PC-9 (cell line): ENCODE measurements around the gene MYBPH. TPM values are rescaled to one million over a fixed set of nuclear protein-coding genes. Genes with fewer than 3 reads are reported as not detected.

Experiments
- BruUV-seq: library from RNA; stranded (reverse); fragments of 400-500 nt; replicated peaks from 2 replicates; lab custom pipeline; 2021; lab: Mats Ljungman, UMichigan
- CTCF ChIA-PET: fragments of 300-600 bp; sonication (Branson Sonifier 250); formaldehyde crosslinking; loops from one replicate; lab custom pipeline; 2022; ENCODE audit warnings: antibody characterized with exemption; lab: Charles Lee
- POLR2A ChIA-PET: fragments of 300-600 bp; sonication (Branson Sonifier 250); formaldehyde crosslinking; loops from one replicate; lab custom pipeline; 2022; ENCODE audit warnings: antibody characterized with exemption; ENCODE audit not compliant: unreplicated experiment; lab: Charles Lee
- DNase-seq, 2 experiments: peaks; one replicate each; pipeline versions ENCODE4 v3.0.0 to v3.0.0-alpha.2; 2015 to 2022; ENCODE audit warnings: mixed read lengths in 1 of 2
- H2AFZ ChIP-seq: fragments of 200-600 bp; sonication (generic); 2 replicates; pipeline ENCODE4 v1.8.1; 2017; ENCODE audit warnings: antibody characterized with exemption
- H3F3A ChIP-seq: fragments of 200-600 bp; sonication (generic); 2 replicates; pipeline ENCODE4 v1.8.1; 2017; ENCODE audit warnings: antibody characterized with exemption, mild to moderate bottlenecking, low read depth; ENCODE audit not compliant: insufficient read depth
- H3K27ac ChIP-seq: fragments of 200-600 bp; sonication (generic); 2 replicates; pipeline ENCODE4 v1.6.1; 2016; ENCODE audit warnings: mixed run types
- H3K27me3 ChIP-seq: fragments of 200-600 bp; sonication (generic); 2 replicates; pipeline ENCODE4 v1.6.1; 2016; ENCODE audit warnings: low read depth, mixed run types; ENCODE audit not compliant: insufficient read depth
- H3K36me3 ChIP-seq: fragments of 200-600 bp; sonication (generic); 2 replicates; pipeline ENCODE4 v1.6.1; 2016; ENCODE audit warnings: low read depth, mixed run types
- H3K4me1 ChIP-seq: fragments of 200-600 bp; sonication (generic); replicated peaks from 2 replicates; pipeline ENCODE4 v1.6.1; 2016; ENCODE audit warnings: mixed run types; ENCODE audit not compliant: insufficient read depth
- H3K4me2 ChIP-seq: fragments of 200-600 bp; sonication (generic); 2 replicates; pipeline ENCODE4 v1.6.1; 2017; ENCODE audit warnings: mixed run types
- H3K4me3 ChIP-seq: fragments of 200-600 bp; sonication (generic); 2 replicates; pipeline ENCODE4 v1.6.1; 2016; ENCODE audit warnings: mixed run types
- H3K79me2 ChIP-seq: fragments of 200-600 bp; sonication (generic); 2 replicates; pipeline ENCODE4 v1.6.1; 2017; ENCODE audit warnings: low read depth, mixed run types
- H3K9me2 ChIP-seq: fragments of 200-600 bp; sonication (generic); 2 replicates; pipeline ENCODE4 v1.8.1; 2017; ENCODE audit warnings: mild to moderate bottlenecking; ENCODE audit not compliant: insufficient read depth
- H3K9me3 ChIP-seq: fragments of 200-600 bp; sonication (generic); 2 replicates; pipeline ENCODE4 v1.8.1; 2016; ENCODE audit warnings: low read depth; ENCODE audit not compliant: insufficient read depth
- H4K20me1 ChIP-seq: fragments of 200-600 bp; sonication (generic); 2 replicates; pipeline ENCODE4 v1.8.1; 2017; ENCODE audit not compliant: insufficient read depth
- CTCF ChIP-seq: fragments of 200-600 bp; sonication (generic); conservative IDR thresholded peaks from 2 replicates; pipeline ENCODE4 v1.6.1; 2017; ENCODE audit warnings: mixed run types, antibody characterized with exemption, mild to moderate bottlenecking, moderate library complexity
- EZH2 ChIP-seq: fragments of 200-600 bp; sonication (generic); IDR thresholded peaks from 2 replicates; pipeline ENCODE4 v1.8.0; 2017; ENCODE audit warnings: antibody characterized with exemption, low read depth
- intact Hi-C: fragments of 100-400 bp; cut with micrococcal nuclease; formaldehyde crosslinking; loops from one replicate; pipeline ENCODE4 v1.10.0; 2022; ENCODE audit not compliant: unreplicated experiment
- total RNA-seq: library from RNA; stranded (reverse); gene quantifications from 2 replicates; pipeline ENCODE4 v1.2.3, GENCODE V29; 2021

MYBPH gene
- total RNA-seq, 1 experiment from 2014 or later = not detected

- H3K4me1 ChIP-seq = peaks cover 25% of the 10 kb centered on the region
- H3F3A ChIP-seq = peaks cover 5% of the 10 kb centered on the region
- POLR2A ChIA-PET = no interaction called here
- TF ChIP-seq EZH2 (no peak), CTCF (no peak)
- no peak overlapping the region for H3K4me2 ChIP-seq
- H3K27ac ChIP-seq = no peak overlapping the region
- H4K20me1 ChIP-seq = no peaks in the 10 kb centered on the region
- BruUV-seq = no TSS peak
- H2AFZ ChIP-seq = no peak overlapping the region
- no peak for DNase-seq
- no peaks in the 10 kb centered on the region for H3K9me2 ChIP-seq
- no peaks in the 10 kb centered on the region for H3K27me3 ChIP-seq
- H3K36me3 ChIP-seq = no peaks in the 10 kb centered on the region
- CTCF ChIA-PET = interaction anchor here (0.5 to 0.9 kb wide), 2 partner anchors 142 to 145 kb away, joined by 3 to 6 read pairs; no protein-coding TSS in a partner anchor
- intact Hi-C loops = no loop called here
- H3K79me2 ChIP-seq = no peaks in the 10 kb centered on the region
- H3K9me3 ChIP-seq = no peaks in the 10 kb centered on the region
- no peak overlapping the region for H3K4me3 ChIP-seq
These were observed 51.6 kb downstream of the MYBPH start for GRCh38 chr1:203124011-203124410.

- H3K79me2 ChIP-seq = no peaks in the 10 kb centered on the region
- H3K27me3 ChIP-seq = no peaks in the 10 kb centered on the region
- no peak overlapping the region for H2AFZ ChIP-seq
- TF ChIP-seq EZH2 (no peak), CTCF (no peak)
- no peaks in the 10 kb centered on the region for H3F3A ChIP-seq
- H3K36me3 ChIP-seq = no peaks in the 10 kb centered on the region
- no peaks in the 10 kb centered on the region for H4K20me1 ChIP-seq
- no peak overlapping the region for H3K27ac ChIP-seq
- BruUV-seq = no TSS peak
- H3K9me3 ChIP-seq = no peaks in the 10 kb centered on the region
- H3K4me2 ChIP-seq = no peak overlapping the region
- peaks cover 14% of the 10 kb centered on the region for H3K4me1 ChIP-seq
- no peak for DNase-seq
- ChIA-PET CTCF (no interaction called here), POLR2A (no interaction called here)
- no peaks in the 10 kb centered on the region for H3K9me2 ChIP-seq
- intact Hi-C loops = no loop called here
- H3K4me3 ChIP-seq = no peak overlapping the region
These were observed 53.5 kb downstream of the MYBPH start for GRCh38 chr1:203122159-203122558.

GRCh38 chr1:203121186-203122015 lies 54.2 kb downstream of the MYBPH start:
- Histone ChIP-seq H3K4me2 (no peak overlapping the region), H3K27ac (no peak overlapping the region), H2AFZ (no peak overlapping the region), H3K9me3 (no peaks in the 10 kb centered on the region), H3K4me3 (no peak overlapping the region), H4K20me1 (no peaks in the 10 kb centered on the region), H3K36me3 (no peaks in the 10 kb centered on the region), H3K27me3 (no peaks in the 10 kb centered on the region), H3K79me2 (no peaks in the 10 kb centered on the region), H3K4me1 (peaks cover 7% of the 10 kb centered on the region; the same call in 1 of the 2 replicates), H3F3A (no peaks in the 10 kb centered on the region), H3K9me2 (no peaks in the 10 kb centered on the region)
- CTCF ChIA-PET = interaction anchor here (0.8 kb wide), 1 partner anchor 82 kb away, joined by 3 read pairs; no protein-coding TSS in a partner anchor
- DNase-seq = no peak
- TF ChIP-seq EZH2 (no peak), CTCF (no peak)
- BruUV-seq = no TSS peak
- POLR2A ChIA-PET = no interaction called here
- intact Hi-C loops = no loop called here
